Measurements from ENCODE around the gene CCDC50.

The CCDC50 gene, protein sequence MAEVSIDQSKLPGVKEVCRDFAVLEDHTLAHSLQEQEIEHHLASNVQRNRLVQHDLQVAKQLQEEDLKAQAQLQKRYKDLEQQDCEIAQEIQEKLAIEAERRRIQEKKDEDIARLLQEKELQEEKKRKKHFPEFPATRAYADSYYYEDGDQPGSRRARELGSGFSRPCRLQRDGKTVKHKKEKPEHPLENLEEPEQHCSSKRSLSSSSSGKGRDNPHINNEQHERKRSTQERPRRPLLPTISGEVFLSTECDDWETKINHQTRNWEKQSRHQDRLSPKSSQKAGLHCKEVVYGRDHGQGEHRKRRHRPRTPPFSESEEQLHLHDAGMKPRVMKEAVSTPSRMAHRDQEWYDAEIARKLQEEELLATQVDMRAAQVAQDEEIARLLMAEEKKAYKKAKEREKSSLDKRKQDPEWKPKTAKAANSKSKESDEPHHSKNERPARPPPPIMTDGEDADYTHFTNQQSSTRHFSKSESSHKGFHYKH

GRCh38 chr3:191328962-191329653 is at the start of gene CCDC50:
Gene CCDC50, plus strand, starts transcription at chr3:191329394. Its CDS starts 281 bp downstream, at chr3:191329675.
- DNase-seq: peak; percentile 88

DNA sequence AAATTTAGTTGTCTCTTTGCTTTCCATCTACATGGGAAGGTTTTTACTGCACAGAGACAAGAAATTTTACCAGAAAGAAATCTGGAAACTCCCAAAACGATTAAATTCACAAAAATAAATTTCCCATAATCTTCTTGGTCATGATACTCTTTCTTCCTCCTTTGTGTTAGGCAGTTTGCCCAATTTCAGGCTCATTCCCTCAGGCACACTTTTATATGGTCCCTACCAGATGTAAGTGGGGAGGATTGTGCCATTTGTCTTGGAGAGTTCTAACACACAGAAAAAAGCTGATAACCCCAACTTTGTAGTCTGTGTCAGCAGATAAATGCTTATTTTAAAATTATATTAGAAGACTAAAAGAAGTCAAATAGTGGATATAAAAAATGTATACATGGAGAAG is 49.1 kb upstream of the CCDC50 start:
- no peak for DNase-seq

DNA sequence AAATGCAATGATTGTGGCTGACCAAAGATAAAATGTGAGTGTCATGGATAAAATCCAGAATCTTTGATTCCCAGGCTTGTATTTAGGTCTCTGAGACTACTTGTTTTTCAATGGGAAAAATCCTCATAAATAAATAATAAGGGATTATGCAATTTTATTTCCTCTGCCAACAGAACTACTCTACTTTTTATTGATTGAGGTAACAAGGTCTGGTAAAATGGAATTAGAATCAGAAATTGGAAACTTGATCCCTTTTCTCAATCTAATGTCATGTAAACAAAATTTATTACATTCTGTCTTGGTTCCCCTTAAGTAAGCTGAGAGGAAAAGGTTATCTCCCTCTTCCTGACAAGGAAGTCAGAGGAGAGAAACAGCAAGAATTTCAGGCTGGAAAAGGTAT is 48.3 kb upstream of the CCDC50 start:
- no peak for DNase-seq

DNA sequence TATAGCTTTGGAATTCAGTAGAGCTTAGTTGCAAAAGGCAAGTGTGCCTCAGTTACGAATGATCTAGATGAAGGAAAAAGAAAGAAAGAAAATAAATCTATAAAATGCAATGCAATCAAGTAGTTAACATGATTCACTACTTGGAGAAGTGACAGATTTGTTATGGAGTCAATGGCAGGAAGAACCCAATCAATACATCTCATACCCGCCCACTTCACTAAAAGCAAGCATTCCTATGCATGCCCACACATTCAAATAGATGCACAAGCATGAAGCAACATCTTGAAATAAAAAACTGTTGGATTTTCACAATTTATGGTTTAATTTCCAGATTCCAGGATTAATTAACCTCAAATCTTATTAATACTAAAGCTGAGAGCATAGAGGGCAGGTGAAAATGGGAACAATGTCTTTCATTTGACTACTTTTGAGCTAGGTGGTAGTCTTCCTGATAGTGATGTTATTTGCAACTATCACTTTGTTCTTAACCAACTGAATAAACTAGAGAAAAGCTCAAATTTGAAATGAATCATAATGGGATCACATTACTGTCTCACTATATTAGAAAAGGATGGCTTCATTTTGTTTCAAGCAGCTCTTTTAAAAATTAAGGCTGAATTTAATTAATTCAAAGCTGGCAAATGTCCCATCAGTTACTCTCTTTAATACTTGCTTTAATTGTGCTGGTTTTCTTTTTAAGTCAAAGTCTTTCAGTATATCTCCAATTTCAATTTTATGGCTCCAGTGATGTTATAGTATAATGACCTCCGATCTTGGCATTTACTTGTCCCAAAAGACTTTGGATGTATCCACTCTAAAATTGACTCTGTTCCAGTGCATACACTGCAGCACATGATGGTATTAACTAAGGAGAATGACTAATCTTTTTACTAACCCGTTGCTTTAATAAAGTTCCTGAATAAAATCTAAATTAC is 46.7 kb upstream of the CCDC50 start:
- no peak for DNase-seq

DNA sequence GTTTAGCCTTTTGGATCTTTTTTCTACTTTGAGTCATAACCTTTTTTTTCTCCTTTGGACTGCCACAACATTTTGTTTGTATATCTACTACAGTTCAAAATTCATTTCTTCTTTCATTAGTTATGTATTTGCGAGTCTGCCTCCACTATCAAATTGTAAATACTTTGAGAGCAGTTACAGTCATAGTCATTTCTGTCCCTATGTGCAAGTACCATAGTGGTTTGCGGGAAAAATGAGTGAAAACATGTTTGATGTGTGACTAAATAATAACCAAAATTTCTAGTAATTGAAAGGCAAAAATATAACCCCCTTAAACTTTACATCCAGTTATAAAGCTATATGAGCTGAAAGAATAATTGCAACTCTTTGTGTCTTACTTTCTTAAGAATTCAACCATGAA is 45.8 kb upstream of the CCDC50 start:
- no peak for DNase-seq

GRCh38 chr3:191290311-191291025 is 38.7 kb upstream of the CCDC50 start:
- no peak for DNase-seq

GRCh38 chr3:191292243-191293015 is 36.8 kb upstream of the CCDC50 start:
- no peak for DNase-seq

- DNase-seq: no peak
Observed at GRCh38 chr3:191294291-191294690, 34.9 kb upstream of the CCDC50 start.

DNA sequence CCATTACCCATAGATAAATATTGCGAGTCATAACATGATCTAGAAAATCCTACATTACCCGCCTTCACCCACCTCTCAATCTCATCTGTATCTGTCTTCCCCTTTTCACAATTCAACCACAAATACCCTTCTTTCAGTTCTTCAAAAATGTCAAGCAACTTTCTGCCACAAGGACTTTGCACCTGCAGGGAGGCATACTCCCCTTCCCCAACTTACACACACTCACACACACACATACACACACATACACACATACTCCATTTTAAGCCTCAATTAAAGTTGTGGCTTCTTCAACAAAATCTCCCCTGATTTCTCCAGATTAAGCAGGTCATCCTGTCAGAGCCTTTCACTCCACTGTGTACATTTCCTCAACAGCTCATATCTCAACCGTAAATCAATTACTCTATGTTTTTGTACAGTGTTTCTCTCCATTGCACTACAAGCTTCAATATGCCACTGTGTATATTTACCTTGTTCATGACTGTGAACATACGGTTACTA is 33.1 kb upstream of the CCDC50 start:
- DNase-seq: peak; percentile 54

- no peak for DNase-seq
Observed at GRCh38 chr3:191298846-191299245, 30.3 kb upstream of the CCDC50 start.

DNA sequence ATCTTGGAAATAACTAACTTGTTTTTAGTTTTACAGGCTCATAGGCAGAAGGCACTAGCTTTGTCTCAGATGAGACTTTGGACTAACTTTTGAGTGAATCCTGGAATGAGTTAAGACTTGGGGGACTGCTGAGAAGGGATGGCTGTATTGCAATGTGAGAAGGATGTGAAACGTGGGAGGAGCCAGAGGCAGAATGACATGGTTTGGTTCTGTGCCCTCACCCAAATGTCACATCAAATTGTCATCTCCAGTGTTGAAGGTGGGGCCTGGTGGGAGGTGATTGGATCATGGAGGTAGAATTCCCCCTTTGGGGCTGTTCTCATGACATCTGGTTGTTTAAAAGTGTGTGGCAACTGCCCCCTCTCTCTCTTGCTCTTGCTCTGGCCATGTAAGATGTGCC is 28.8 kb upstream of the CCDC50 start:
- no peak for DNase-seq

DNA sequence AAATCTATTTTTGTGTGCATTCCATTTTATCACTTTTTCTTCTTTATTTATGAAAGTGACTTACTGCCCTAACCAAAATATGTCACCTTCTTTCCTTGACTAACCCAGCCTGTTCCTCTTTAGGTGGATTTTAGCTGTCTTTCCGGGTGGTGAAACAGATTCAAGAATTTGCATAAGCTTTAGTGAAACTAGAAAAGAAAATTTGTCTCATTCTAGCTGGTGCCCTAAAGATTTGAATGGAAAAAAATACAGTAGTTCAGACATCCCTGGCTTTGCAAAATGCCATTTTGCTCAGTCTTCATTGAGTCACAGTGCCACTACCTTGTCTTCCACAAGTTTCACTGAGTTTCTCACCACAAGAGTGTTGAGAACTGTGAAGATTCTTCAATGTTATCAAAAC is 28.2 kb upstream of the CCDC50 start:
- DNase-seq: no peak

DNA sequence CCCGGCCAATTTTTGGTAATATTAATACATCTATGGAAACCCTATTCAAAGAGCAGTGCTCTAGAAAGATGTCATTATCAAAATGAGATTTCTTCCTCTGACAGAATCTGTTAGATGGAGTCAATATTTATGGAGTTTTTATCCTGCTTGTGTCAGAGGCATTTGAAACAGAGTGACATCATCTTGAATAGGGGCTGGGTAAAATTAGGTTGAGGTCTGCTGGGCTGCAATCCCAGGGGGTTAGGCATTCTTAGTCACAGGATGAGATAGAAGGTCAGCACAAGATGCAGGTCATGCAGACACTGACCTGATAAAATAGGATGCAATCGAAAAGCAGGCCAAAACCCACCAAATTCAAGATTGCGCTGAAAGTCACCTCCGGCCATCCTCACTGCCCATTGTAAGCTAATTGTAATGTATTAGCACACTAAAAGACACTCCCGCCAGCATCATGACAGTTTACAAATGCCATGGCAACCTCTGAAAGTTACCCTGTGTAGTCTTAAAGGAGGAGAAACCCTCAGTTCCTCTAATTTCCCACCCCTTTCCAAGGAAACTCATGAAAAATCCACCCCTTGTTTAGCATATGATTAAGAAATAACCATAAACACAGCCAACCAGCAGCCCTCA is 27.3 kb upstream of the CCDC50 start:
- DNase-seq: no peak

- no peak for DNase-seq
Observed at GRCh38 chr3:191302451-191302850, 26.7 kb upstream of the CCDC50 start.

GRCh38 chr3:191303596-191303995 is 25.6 kb upstream of the CCDC50 start:
- DNase-seq: no peak

- DNase-seq: no peak
Observed at GRCh38 chr3:191306428-191306827, 22.8 kb upstream of the CCDC50 start.

- DNase-seq: no peak
Observed at GRCh38 chr3:191307341-191307740, 21.9 kb upstream of the CCDC50 start.

- DNase-seq: no peak
Observed at GRCh38 chr3:191313296-191313695, 15.9 kb upstream of the CCDC50 start.

DNA sequence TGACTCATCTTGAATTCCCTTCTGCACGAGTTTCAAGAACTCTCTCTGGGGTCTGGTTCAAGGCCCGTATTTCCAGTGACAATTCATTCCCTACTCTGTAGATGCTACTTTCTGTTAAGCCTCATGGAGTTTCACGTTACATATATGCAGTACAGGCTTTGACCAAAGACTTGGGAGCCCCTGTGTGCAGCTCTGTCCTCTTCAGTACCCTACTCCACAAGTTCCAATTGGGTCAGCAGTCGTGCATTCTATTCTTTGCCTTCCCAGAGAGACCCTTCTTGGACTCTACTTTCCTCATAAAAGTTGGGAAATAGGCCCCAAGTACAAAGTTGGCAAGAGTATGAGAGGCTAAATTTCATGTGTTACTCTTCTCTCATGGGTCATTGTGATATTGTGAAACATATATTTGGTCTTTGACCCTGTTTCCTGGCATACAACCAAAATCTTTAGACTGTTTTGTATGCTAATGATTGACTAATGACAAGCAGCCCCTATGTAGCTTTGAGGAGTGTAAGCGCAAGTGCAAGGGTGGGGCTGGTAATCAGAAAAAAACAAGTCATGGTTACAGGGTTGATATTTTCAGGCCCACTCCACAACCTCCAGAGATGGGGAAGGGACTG is 15.0 kb upstream of the CCDC50 start:
- no peak for DNase-seq

DNA sequence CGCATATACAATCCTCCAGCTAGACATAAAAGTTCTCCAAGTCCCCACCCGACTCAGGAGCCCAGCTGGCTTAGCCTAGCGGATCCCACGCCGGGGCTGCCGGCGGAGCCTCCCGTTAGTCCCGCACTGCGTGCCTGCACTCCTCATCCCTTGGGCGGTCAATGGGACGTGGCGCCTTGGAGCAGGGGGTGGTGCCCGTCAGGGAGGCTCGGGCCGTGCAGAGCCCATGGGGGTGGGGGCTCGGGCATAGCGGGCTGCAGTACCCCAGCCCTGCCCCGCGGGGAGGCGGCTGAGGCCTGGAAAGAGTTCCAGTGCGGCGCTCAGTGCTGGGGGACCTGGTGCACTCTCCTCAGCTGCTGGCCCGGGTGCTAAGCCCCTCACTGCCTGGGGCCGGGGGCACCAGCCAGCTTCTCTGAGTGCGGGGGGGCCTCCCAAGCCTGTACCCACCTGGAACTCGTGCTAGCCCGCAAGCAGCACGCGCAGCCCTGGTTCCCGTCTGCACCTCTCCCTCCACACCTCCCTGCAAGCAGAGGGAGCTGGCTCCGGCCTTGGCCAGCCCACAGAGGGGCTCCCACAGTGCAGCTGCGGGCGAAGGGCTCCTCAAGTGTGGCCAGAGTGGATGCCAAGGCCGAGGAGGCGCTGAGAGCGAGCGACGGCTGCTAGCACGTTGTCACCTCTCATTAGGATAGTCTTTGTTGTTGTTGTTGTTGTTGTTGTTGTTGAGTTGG is 12.2 kb upstream of the CCDC50 start:
- no peak for DNase-seq
